Mammary epithelial cell (primary cell): ENCODE results near the gene EVL.
"Not testable (repeated sequence)": the region's sequence is repeated elsewhere in the genome, so short reads cannot be mapped to it uniquely, and the experiment has no call there.

Source experiments
- CTCF ChIP-seq, 2 donors: IDR thresholded peaks in 1 of 2; conservative IDR thresholded peaks in 1 of 2; 2 replicates each; pipeline ENCODE4 v1.5.1; 2011 to 2012; ENCODE audit warnings: inconsistent platforms in 2 of 2, low read length in 2 of 2, mild to moderate bottlenecking in 2 of 2, control low read depth in 1 of 2, low read depth in 1 of 2; ENCODE audit not compliant: insufficient read depth in 1 of 2; ENCODE audit errors: extremely low read depth in 1 of 2
- EZH2 ChIP-seq: IDR thresholded peaks from 2 replicates; pipeline ENCODE4 v1.6.1; 2012; ENCODE audit warnings: low read length, inconsistent platforms, borderline replicate concordance

- not testable (repeated sequence) for TF ChIP-seq CTCF (conservative IDR thresholded peaks at IDR 0.05 in 1 of 2, IDR thresholded peaks at IDR 0.05 in 1 of 2; ENCODE audit: extremely low read depth in 1 of 2, insufficient read depth in 1 of 2, low read depth in 1 of 2, low read length in 2 of 2); EZH2
Observed at GRCh38 chr14:100181876-100182551, 116.8 kb downstream of the EVL start.
